Ovary (tissue), 9 donors: ENCODE measurements around the gene MAP6D1. TPM values are rescaled to one million over a fixed set of nuclear protein-coding genes. Genes with fewer than 3 reads are reported as not detected.

Experiments
- DNase-seq, 5 donors: peaks; one replicate each; pipeline ENCODE4 v3.0.0-alpha.2; 2019 to 2020
- H3K27ac ChIP-seq, 2 donors: fragments of 200-600 bp; one replicate each; pipeline versions ENCODE4 v1.5.1 to v1.8.0; 2019 to 2022
- H3K27me3 ChIP-seq: fragments of 200-600 bp; one replicate; pipeline ENCODE4 v1.8.0; 2022
- H3K36me3 ChIP-seq: fragments of 200-600 bp; sonication (generic); one replicate; pipeline ENCODE4 v1.5.1; 2019
- H3K4me1 ChIP-seq: one replicate; pipeline ENCODE4 v1.8.1; 2013; ENCODE audit warnings: mild to moderate bottlenecking, moderate library complexity; ENCODE audit not compliant: insufficient read depth
- H3K4me3 ChIP-seq: fragments of 200-600 bp; sonication (generic); one replicate; pipeline ENCODE4 v1.5.1; 2017
- H3K9me3 ChIP-seq, 2 donors: fragments of 200-600 bp in 1 of 2; sonication (generic) in 1 of 2; one replicate each; pipeline versions ENCODE4 v1.5.1 to v1.8.1; 2013 to 2019; ENCODE audit warnings: mild to moderate bottlenecking in 1 of 2, moderate library complexity in 1 of 2
- CTCF ChIP-seq, 3 donors: fragments of 450-650 bp in 2 of 3; fragments of 200-600 bp in 1 of 3; IDR thresholded peaks; one replicate each; pipeline versions ENCODE4 v1.5.1 to v1.8.0; 2016 to 2022; ENCODE audit warnings: antibody characterized with exemption in 3 of 3, mild to moderate bottlenecking in 1 of 3
- EP300 ChIP-seq: sonication (generic); formaldehyde crosslinking; IDR thresholded peaks from one replicate; pipeline ENCODE4 v1.6.1; 2017; ENCODE audit warnings: antibody characterized with exemption
- POLR2A ChIP-seq: fragments of 450-650 bp; IDR thresholded peaks from one replicate; pipeline ENCODE4 v1.6.1; 2017; ENCODE audit warnings: antibody characterized with exemption, mild to moderate bottlenecking, moderate library complexity
- WGBS, 3 donors: extraction: QIAGEN DNeasy Blood & Tissue Kit in 1 of 3; methylation state at CpG; one replicate each; pipeline versions ENCODE4 v1.1.5 to v1.1.7; 2013 to 2017; 5-methylcytosine and 5-hydroxymethylcytosine counted together
- intact Hi-C, 4 donors: fragments of 100-400 bp; cut with DNase I; formaldehyde crosslinking; loops; one replicate each; pipeline versions ENCODE4 v1.11.0 to v1.15.1; 2022 to 2023
- polyA plus RNA-seq, 2 donors: library from polyadenylated mRNA; stranded (reverse); fragments of 200-250 nt in 1 of 2; fragments of 350-450 nt in 1 of 2; fragmentation: Illumina TruSeq in 1 of 2; extraction: RNeasy Lipid Tissue Mini Kit (QIAGEN cat#74804) in 1 of 2; gene quantifications; one replicate each; pipeline ENCODE4 v1.2.3, GENCODE V29; 2013 to 2014
- total RNA-seq, 7 donors: library from RNA; depleted of rRNA in 2 of 7; stranded (reverse); fragments of >200 nt in 2 of 7; fragmentation: NEBNext Ultra II Directional in 3 of 7; extraction: Animal tissue kit (Norgen Biotek cat#: 25700) in 3 of 7; gene quantifications; one replicate each; pipeline versions ENCODE4 v1.1.0 to v1.2.4, GENCODE V29; 2016 to 2023
- donor health status: DM: no; HTN: no; CAD: no; lungs with moderate emphysema.
- donor health status: DM: no; HTN: no; CAD: no.
- donor health status: Bipolar disorder and iron deficiency.
- donor health status: DM: yes; HTN: yes; CAD: no.
- donor health status: DM: no; HTN: no; CAD: no.
- donor health status: DM: yes; HTN: yes; CAD: no.

Gene MAP6D1
- total and polyA plus RNA-seq, 9 donors = 0.47 to 3.1 (median 1.2) TPM

GRCh38 chr3:183868796-183869195 is 43.4 kb upstream of the MAP6D1 start:
- DNase-seq = no peak
- Histone ChIP-seq H3K27ac (no peak overlapping the region), H3K9me3 (no peaks in the 10 kb centered on the region), H3K4me1 (peaks cover 1% of the 10 kb centered on the region), H3K4me3 (no peak overlapping the region), H3K27me3 (no peaks in the 10 kb centered on the region), H3K36me3 (no peaks in the 10 kb centered on the region)
- WGBS, 3 donors = 74 to 86% (median 86%) methylated on average over 1 of the region's 1 CpG
- intact Hi-C loops = no loop called here
- no peak for TF ChIP-seq POLR2A
- no peak for TF ChIP-seq EP300
- TF ChIP-seq CTCF (IDR thresholded peaks at IDR 0.05) = no peak

- H3K27me3 ChIP-seq = no peaks in the 10 kb centered on the region
- TF ChIP-seq CTCF (IDR thresholded peaks at IDR 0.05) (no peak), POLR2A (no peak), EP300 (no peak)
- H3K4me3 ChIP-seq = no peak overlapping the region
- H3K27ac ChIP-seq = no peak overlapping the region
- H3K36me3 ChIP-seq = no peaks in the 10 kb centered on the region
- no peaks in the 10 kb centered on the region for H3K9me3 ChIP-seq
- intact Hi-C loops = no loop called here
- H3K4me1 ChIP-seq = no peaks in the 10 kb centered on the region
- 83 to 91% (median 91%) methylated on average over 4 of the region's 4 CpGs for WGBS, 3 donors
- DNase-seq = no peak
Observed at GRCh38 chr3:183862610-183863009, 37.2 kb upstream of the MAP6D1 start.

GRCh38 chr3:183857863-183858262 is 32.5 kb upstream of the MAP6D1 start:
- WGBS, 3 donors = 90 to 96% (median 93%) methylated on average over 3 of the region's 3 CpGs
- Histone ChIP-seq H3K27ac (no peak overlapping the region), H3K4me1 (no peaks in the 10 kb centered on the region), H3K36me3 (no peaks in the 10 kb centered on the region), H3K4me3 (no peak overlapping the region), H3K9me3 (no peaks in the 10 kb centered on the region), H3K27me3 (no peaks in the 10 kb centered on the region)
- intact Hi-C loops = no loop called here
- DNase-seq = no peak
- TF ChIP-seq POLR2A (no peak), EP300 (no peak), CTCF (IDR thresholded peaks at IDR 0.05) (no peak)

- Histone ChIP-seq H3K27ac (no peak overlapping the region), H3K4me3 (no peak overlapping the region), H3K4me1 (no peaks in the 10 kb centered on the region), H3K27me3 (no peaks in the 10 kb centered on the region), H3K36me3 (no peaks in the 10 kb centered on the region), H3K9me3 (no peaks in the 10 kb centered on the region)
- 82 to 92% (median 85%) methylated on average over 4 of the region's 4 CpGs for WGBS, 3 donors
- intact Hi-C loops = no loop called here
- no peak for DNase-seq
- TF ChIP-seq CTCF (IDR thresholded peaks at IDR 0.05) (no peak), POLR2A (no peak), EP300 (no peak)
Observed at GRCh38 chr3:183854318-183855035, 29.1 kb upstream of the MAP6D1 start.
